ENCODE results near the gene PRPF31.
"Not testable (repeated sequence)": the region's sequence is repeated elsewhere in the genome, so short reads cannot be mapped to it uniquely, and the experiment has no call there.

The PRPF31 gene

GRCh38 chr19:54160854-54161253, 45.3 kb downstream of the PRPF31 start:
- DNase-seq (ENCODE audit: low spot score) (no peak), FAIRE-seq (no peak)

DNA sequence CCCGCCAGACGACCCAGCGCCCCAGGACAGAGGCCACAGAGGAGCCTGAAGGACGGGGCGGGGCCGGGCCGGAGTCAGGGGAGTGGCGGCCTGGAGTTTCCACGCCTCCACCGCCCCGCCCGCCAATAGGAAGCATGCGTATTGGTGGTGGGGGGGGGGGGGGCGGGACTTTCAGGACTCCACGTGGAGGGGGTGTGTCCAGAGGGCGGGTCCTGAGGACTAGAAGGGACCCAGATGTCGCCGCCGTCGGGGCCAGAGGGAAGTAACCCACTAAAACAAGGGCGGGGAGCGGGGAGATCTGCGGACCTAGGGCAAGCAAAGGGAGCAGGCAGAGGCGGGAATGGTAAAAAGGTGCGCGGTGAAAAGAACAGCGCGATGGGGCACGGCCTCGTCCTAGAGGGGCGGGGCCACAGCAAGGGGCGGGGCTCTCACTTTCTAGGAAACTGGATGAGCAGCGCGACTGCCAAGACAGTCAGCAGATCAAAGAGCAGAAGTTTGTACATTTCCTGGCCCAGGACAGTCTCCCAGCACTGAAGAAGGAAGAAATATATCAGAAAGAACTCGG, 46.8 kb downstream of the PRPF31 start:
- DNase-seq (ENCODE audit: low spot score) (no peak), FAIRE-seq (no peak)

DNA sequence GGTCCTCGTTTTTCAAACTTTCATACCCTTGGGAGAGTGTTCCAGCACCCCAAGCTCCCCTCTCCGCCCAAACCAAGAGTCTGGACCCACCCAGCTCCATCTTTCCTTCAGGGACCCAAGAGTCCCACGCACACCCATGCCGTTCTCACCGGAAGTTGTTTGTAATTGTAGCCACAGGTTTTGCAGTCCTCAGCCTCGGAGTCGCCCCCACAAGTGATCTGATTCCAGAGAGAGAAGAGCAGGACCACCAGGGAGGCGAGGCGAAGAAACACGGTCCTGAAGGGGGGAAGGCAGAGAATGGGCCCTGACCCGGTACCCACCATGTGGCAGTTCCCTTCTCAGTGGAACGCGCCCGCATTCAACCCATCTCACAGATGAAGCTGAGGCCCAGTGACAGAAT, 47.3 kb downstream of the PRPF31 start:
- FAIRE-seq (no peak), DNase-seq (ENCODE audit: low spot score) (no peak)

- DNase-seq (ENCODE audit: low spot score) (no peak), FAIRE-seq (no peak)
Measured at GRCh38 chr19:54164369-54165068, 49.0 kb downstream of the PRPF31 start.

GRCh38 chr19:54165222-54165621, 49.7 kb downstream of the PRPF31 start:
- FAIRE-seq (no peak), DNase-seq (ENCODE audit: low spot score) (no peak)

- FAIRE-seq: no peak
- DNase-seq (ENCODE audit: low spot score): peak; percentile 56
Measured at GRCh38 chr19:54168174-54168917, 52.8 kb downstream of the PRPF31 start.

DNA sequence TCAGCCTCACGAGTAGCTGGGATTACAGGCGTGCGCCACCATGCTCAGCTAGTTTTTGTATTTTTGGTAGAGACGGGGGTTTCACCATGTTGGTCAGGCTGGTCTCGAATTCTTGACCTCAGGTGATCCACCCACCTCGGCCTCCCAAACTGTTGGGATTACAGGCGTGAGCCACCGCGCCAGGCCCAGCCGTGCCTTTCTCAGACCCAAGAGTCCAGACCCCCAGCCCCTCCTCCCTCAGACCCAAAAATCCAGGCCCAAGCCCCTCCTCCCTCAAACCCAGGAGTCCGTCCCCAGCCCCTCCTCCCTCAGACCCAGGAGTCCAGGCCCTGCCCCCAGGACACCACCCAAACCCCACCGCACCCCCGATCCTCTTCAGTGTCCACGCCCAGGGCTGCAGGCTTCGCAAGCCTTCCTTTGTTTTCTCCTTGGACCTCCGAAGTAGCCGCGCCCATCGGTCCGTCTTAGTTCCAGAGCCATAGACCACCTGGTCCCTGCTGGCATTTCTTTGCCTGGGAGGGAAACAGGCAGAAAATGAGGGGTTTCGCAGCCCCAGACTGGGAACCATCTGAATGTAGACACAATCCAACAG, 53.7 kb downstream of the PRPF31 start:
- FAIRE-seq (no peak), DNase-seq (ENCODE audit: low spot score) (no peak)

DNA sequence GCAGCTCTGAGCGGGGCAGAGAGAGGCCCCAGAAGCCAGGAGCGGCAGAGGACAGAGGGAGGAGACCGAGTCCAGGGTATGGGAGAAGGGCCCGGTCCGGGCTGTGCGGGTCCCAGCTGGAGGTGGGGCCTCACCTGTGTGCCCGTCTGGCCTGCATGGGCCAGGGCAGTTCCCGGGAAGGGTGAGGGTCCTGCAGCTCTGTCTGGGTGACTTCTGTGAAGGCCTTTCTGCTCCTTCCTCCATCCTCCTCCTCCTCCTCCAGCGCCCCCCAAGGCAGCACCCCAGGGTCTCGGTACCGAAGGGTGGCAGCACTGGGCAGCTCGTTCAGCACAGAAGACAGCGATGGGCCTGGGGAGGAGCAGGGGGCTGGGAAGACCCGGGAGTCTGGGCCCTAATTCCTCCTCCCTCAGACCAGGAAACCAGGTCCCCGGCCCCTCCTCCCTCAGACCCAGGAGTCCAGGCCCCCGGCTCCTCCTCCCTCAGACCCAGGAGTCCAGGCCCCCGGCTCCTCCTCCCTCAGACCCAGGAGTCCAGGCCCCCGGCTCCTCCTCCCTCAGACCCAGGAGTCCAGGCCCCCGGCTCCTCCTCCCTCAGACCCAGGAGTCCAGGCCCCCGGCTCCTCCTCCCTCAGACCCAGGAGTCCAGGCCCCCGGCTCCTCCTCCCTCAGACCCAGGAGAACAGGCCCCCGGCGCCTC, 56.3 kb downstream of the PRPF31 start:
- not testable (repeated sequence) for DNase-seq (ENCODE audit: low spot score); FAIRE-seq

DNA sequence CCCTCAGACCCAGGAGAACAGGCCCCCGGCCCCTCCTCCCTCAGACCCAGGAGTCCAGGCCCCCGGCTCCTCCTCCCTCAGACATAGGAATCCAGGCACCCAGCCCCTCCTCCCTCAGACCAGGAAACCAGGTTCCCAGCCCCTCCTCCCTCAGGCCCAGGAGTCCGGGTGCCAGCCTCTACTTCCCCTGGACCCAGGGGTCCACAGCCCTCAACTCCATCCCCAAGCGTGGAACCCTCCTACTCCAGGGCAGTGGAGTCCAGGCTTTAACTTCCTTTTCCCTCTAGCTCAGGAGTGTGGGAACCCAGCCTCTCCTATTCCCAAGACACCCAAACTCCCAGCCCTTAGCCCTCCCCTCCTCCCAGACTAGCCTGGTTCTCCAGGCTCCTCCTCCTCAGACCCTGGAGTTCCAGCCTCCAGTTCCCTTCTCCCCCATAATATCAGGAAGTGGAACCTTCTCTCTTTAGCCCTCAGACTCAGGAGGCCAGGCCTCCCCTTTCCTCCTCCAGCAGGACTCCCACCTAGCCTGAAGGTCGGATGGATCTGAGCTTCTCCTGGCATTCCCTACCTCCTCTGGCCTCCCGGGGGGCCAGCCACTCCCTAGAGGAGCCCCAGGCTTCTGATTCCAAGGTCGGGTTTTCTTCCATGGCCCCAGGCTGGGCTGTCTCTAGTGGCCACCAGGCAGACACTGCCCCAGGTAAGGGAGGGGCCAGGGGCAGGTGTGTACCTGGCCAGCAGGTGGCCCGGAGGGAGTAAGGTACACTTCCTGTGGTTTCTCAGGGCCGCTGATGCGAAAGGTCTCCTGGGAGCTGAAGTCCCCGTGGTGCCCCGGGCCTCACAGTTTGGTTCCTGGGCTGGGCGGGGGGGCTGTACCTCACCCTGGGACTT, 57.2 kb downstream of the PRPF31 start, which contains the start of gene TMC4:
TMC4 (minus strand) TSS at position 690 of the 888 bp plus-strand sequence; CDS start at position 647, 43 bp downstream.
- peak; percentile 4 for DNase-seq (ENCODE audit: low spot score)
- FAIRE-seq: no peak

- no peak for FAIRE-seq
- no peak for DNase-seq (ENCODE audit: low spot score)
Measured at GRCh38 chr19:54173359-54173699, 57.8 kb downstream of the PRPF31 start.

DNA sequence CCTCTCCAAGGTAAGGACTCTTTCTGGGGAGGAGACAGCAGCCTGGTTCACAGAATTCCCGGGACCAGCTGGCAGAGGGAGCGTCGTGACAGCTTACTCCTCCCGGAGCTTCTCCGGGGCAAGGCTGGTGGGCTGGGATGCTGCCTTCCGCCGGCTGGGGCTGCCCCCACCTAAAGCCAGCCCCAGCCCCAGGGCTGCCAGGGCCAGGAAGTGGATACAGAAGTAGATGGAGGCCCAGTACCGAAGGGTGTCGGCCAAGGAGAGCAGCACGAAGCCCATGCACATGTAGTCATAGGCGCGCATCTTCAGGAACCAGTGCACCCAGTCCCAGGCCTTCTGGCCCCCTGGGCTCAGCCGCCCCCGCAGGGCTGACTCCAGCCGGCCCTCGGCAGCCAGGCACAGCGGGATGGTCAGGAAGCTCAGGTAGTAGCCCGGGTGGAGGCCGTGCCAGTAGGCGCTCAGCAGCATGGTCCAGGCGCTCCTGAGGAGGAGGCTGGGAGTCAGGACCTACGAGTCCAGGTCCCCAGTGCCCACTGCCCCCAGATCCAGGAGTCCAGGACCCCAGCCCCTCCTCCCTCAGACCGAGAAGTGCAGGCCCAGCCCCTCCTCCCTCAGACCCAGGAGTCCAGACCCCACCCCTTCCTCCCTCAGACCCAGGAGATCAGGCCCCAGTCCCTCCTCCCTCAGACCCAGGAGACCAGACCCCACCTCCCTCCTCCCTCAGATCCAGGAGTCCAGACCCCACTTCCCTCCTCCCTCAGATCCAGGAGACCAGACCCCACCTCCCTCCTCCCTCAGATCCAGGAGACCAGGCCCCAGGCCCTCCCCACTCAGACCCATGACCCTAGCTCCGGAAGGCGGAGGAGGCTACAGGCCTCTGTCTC, 58.6 kb downstream of the PRPF31 start:
- no peak for FAIRE-seq
- no peak for DNase-seq (ENCODE audit: low spot score)

DNA sequence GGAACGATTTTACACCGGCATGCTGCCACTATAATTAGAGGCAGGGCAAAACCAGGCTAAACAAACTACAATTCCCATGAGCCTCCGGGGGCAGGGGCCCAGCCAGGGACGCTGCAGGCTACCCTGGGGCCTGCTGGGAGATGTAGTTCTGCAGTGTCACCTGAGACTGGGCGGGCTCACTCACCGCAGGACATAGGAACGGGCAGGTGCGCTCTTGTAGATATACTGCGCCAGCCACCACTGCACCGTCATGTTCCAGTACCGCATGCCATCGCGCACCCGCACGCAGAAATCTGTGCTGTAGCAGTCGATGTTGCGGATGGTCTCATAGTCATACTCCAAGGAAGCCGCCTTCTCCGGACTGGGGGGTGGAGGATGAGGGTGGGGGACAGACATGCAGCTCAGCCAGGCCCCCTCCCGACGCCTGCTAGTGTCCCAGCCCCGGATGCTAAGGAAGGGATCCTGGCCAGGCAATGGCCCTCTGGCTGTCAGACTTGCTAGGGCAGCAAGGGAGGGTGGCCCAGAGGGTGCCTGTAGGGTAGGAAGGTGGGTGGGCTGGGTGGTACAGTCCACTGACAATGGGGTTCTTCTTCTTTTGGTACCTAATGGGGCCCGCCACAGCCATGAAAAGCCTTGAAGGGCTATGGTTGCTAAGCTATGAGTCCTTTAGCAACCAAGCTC, 63.2 kb downstream of the PRPF31 start:
- no peak for DNase-seq (ENCODE audit: low spot score)
- FAIRE-seq: no peak

GRCh38 chr19:54179262-54179852, 63.8 kb downstream of the PRPF31 start:
- no peak for DNase-seq (ENCODE audit: low spot score)
- no peak for FAIRE-seq

DNA sequence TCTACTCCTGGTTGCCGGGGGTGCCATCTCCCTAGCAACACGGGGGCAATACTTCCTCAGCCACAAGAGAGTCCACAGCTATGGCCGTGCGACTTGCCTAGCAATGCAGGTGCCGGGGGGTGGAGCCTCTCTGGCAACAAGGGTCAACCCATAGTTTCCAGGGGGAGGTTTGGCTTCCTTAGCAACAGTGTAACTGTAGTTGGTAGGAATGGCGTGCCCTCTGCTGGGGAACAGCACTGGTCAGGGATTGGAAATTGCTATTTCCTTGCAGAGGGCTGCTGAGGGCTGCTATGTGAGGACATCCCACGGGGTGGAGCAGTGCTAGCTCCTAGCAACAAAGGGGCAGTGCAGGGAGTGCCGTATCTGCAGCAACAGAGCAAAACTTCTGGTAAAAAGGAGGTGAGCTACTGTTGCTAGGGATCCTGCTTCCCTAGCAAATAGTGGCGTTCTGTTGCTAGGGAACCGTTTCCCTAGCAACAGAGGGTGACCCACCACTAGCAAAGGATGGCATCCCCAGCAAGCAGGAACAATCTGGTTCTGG, 64.4 kb downstream of the PRPF31 start:
- peak; percentile 22 for DNase-seq (ENCODE audit: low spot score)
- no peak for FAIRE-seq

GRCh38 chr19:54180691-54181091, 65.1 kb downstream of the PRPF31 start:
- DNase-seq (ENCODE audit: low spot score) (no peak), FAIRE-seq (no peak)
